ENCODE measurements around the gene HPSE. TPM values are rescaled to one million over a fixed set of nuclear protein-coding genes. Genes with fewer than 3 reads are reported as not detected.

Gene HPSE
- total RNA-seq, 2 donors from 2014 or later, result 0.52 to 0.99 TPM

DNA sequence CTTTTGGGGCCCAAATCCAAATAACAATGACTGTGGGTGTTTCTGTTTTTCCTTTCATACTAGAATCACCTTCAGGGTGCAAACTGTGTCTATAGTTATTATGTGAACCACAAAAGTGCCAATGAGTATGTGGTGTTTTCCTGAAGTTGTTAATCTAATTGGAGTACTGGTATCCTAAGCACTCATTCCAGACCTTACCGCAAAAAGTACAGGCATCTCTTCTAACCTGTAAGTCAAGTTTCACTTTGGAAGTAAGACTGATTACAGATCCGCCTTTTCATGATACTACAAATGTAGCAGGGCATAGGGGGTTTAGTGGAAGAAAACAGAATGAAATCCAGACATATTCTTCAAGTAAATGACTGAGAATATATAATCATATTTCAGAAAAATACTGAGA is 66.2 kb downstream of the HPSE start:
- H3K27me3 ChIP-seq, result no peaks in the 10 kb centered on the region
- intact Hi-C loops (cut with DNase I), result loop anchor here (10.0 kb wide), 1 partner anchor 814 kb away; no protein-coding TSS in a partner anchor
- H3K4me1 ChIP-seq, result no peaks in the 10 kb centered on the region
- H3K27ac ChIP-seq, result no peak overlapping the region
- no peak overlapping the region for H3K4me3 ChIP-seq
- DNase-seq (no peak), ATAC-seq (no peak)
- 46 to 95% methylated on average over 2 of the region's 2 CpGs for WGBS, 2 donors
- TF ChIP-seq POLR2A (IDR thresholded peaks at IDR 0.05), result no peak
- no peak for TF ChIP-seq CTCF (IDR thresholded peaks at IDR 0.05)
- no peaks in the 10 kb centered on the region for H3K9me3 ChIP-seq
- H3K36me3 ChIP-seq (replicated peaks in 1 of 2; ENCODE audit: insufficient read depth in 1 of 2, low read depth in 2 of 2), result no peaks in the 10 kb centered on the region

GRCh38 chr4:83267830-83268475 is 66.7 kb downstream of the HPSE start:
- ATAC-seq (no peak), DNase-seq (no peak)
- H3K27me3 ChIP-seq, result no peaks in the 10 kb centered on the region
- no peaks in the 10 kb centered on the region for H3K36me3 ChIP-seq (replicated peaks in 1 of 2; ENCODE audit: insufficient read depth in 1 of 2, low read depth in 2 of 2)
- no peak for TF ChIP-seq CTCF (IDR thresholded peaks at IDR 0.05)
- no peak for TF ChIP-seq POLR2A (IDR thresholded peaks at IDR 0.05)
- H3K9me3 ChIP-seq, result no peaks in the 10 kb centered on the region
- H3K4me1 ChIP-seq, result no peaks in the 10 kb centered on the region
- intact Hi-C loops (cut with DNase I), result loop anchor here (10.0 kb wide), 1 partner anchor 813 kb away; no protein-coding TSS in a partner anchor
- WGBS, 2 donors, result 90 to 94% methylated on average over 3 of the region's 3 CpGs
- H3K27ac ChIP-seq, result no peak overlapping the region
- H3K4me3 ChIP-seq, result no peak overlapping the region

- WGBS, 2 donors, result 75 to 76% methylated on average over 7 of the region's 7 CpGs
Measured at GRCh38 chr4:83267121-83267829, 67.4 kb downstream of the HPSE start.

DNA sequence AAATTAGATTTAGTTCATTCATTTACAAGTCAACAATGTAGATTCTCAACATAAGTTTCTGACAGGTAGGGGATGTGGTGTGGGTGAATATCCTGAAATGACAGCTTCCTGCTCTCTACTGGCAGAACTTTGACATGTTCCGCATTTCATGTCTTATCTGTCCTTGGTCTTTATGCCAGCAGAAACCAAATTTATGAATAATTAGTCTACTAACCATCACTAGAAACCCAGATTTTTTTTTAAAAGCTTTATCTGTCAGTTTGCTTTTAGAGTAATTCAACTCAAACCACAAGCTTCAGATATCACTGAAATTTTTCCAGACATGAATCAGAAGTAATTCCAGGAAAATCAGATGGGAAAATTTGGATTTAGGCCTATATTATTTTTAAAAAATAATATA is 68.0 kb downstream of the HPSE start:
- DNase-seq, result no peak
- intact Hi-C loops (cut with DNase I), result loop anchor here (10.0 kb wide), 1 partner anchor 812 kb away; no protein-coding TSS in a partner anchor
- no peak for ATAC-seq
- H3K9me3 ChIP-seq, result no peaks in the 10 kb centered on the region
- H3K27me3 ChIP-seq, result no peaks in the 10 kb centered on the region
- H3K4me1 ChIP-seq, result peaks cover 1% of the 10 kb centered on the region
- no peak overlapping the region for H3K27ac ChIP-seq
- no peaks in the 10 kb centered on the region for H3K36me3 ChIP-seq (replicated peaks in 1 of 2; ENCODE audit: insufficient read depth in 1 of 2, low read depth in 2 of 2)
- TF ChIP-seq CTCF (IDR thresholded peaks at IDR 0.05) (no peak), POLR2A (IDR thresholded peaks at IDR 0.05) (no peak)
- no peak overlapping the region for H3K4me3 ChIP-seq
- WGBS, 2 donors, result 59 to 64% methylated on average over 1 of the region's 1 CpG

More at GRCh38 chr4:83267121-83267829, 67.4 kb downstream of the HPSE start:
- Histone ChIP-seq H3K9me3 (no peaks in the 10 kb centered on the region), H3K4me1 (no peaks in the 10 kb centered on the region), H3K27ac (no peak overlapping the region), H3K4me3 (no peak overlapping the region), H3K27me3 (no peaks in the 10 kb centered on the region), H3K36me3 (replicated peaks in 1 of 2; ENCODE audit: insufficient read depth in 1 of 2, low read depth in 2 of 2) (no peaks in the 10 kb centered on the region)
- DNase-seq, result no peak
- intact Hi-C loops (cut with DNase I), result loop anchor here (10.0 kb wide), 1 partner anchor 812 kb away; no protein-coding TSS in a partner anchor
- TF ChIP-seq POLR2A (IDR thresholded peaks at IDR 0.05), result no peak
- no peak for TF ChIP-seq CTCF (IDR thresholded peaks at IDR 0.05)
- ATAC-seq, result no peak

Data from body of pancreas (tissue), 4 donors.